A549 treated with AZD2906 at 1 μM for 4 hours (cell line): ENCODE data around the gene NIFK. TPM values are rescaled to one million over a fixed set of nuclear protein-coding genes. Genes with fewer than 3 reads are reported as not detected.

Source experiments
- total RNA-seq: library from RNA; stranded (reverse); fragments of 200-300 nt; extraction: Qiagen RNA extraction; gene quantifications from 5 replicates; pipeline ENCODE4 v1.2.3, GENCODE V29; 2022

The NIFK gene
- total RNA-seq: 59.6 to 65.2 TPM (median 63.3 TPM) in 5 replicates

GRCh38 chr2:121736462-121737336 is at the start of gene NIFK:
TSS of gene NIFK (minus strand) at chr2:121736875. CDS start at chr2:121736850, 25 bp downstream.

GRCh38 chr2:121755237-121756111 is 18.8 kb upstream of the NIFK start, which contains the start of gene TSN:
TSS of gene TSN (plus strand) at chr2:121755651. CDS start at chr2:121755780, 129 bp downstream.

Other genes starting within 250 kb of the NIFK start
- not detected in 5 replicates for gene RNU4ATAC, start 206.0 kb downstream of the NIFK start, total RNA-seq
- gene CLASP1, start 87.4 kb downstream of the NIFK start, total RNA-seq: 17.5 to 22.6 TPM (median 20.0 TPM) in 5 replicates
- 54.3 to 60.3 TPM (median 59.0 TPM) in 5 replicates for gene TSN, start 18.8 kb upstream of the NIFK start, total RNA-seq